SU-DHL-6 (cell line): ENCODE measurements around the gene KSR2.

Source experiments
- H2AFZ ChIP-seq: fragments of 200-600 bp; sonication (generic); 2 replicates; pipeline ENCODE4 v1.6.1; 2014; ENCODE audit warnings: low read depth, mild to moderate bottlenecking, moderate library complexity, mixed read lengths, antibody characterized with exemption, low read length; ENCODE audit not compliant: severe bottlenecking
- H3F3A ChIP-seq: fragments of 200-600 bp; shearing (Covaris generic); 2 replicates; pipeline ENCODE4 v1.6.0; 2016; ENCODE audit warnings: antibody characterized with exemption, mild to moderate bottlenecking; ENCODE audit not compliant: insufficient read depth
- H3K27ac ChIP-seq: fragments of 200-600 bp; sonication (generic); 2 replicates; pipeline ENCODE4 v1.5.1; 2016; ENCODE audit warnings: low read depth, mild to moderate bottlenecking, low read length, moderate library complexity, mixed read lengths
- H3K27me3 ChIP-seq: fragments of 200-600 bp; sonication (generic), shearing (Covaris generic); 2 replicates; pipeline ENCODE4 v1.6.0; 2014; ENCODE audit warnings: mild to moderate bottlenecking, low read length
- H3K36me3 ChIP-seq: fragments of 200-600 bp; sonication (generic); 2 replicates; pipeline ENCODE4 v1.6.1; 2014; ENCODE audit warnings: mild to moderate bottlenecking, low read length, mixed read lengths
- H3K4me2 ChIP-seq: fragments of 300-600, 200-600 bp; shearing (Covaris generic), sonication (generic); 2 replicates; pipeline ENCODE4 v1.6.0; 2014; ENCODE audit warnings: low read length, low read depth, mild to moderate bottlenecking; ENCODE audit not compliant: poor library complexity, severe bottlenecking
- H3K4me3 ChIP-seq: fragments of 200-600 bp; sonication (generic); 2 replicates; pipeline ENCODE4 v1.5.1; 2014; ENCODE audit warnings: antibody characterized with exemption, low read length, mild to moderate bottlenecking, mixed read lengths; ENCODE audit not compliant: insufficient read depth, poor library complexity, severe bottlenecking
- H3K79me2 ChIP-seq: fragments of 200-600 bp; sonication (generic); 2 replicates; pipeline ENCODE4 v1.6.1; 2014; ENCODE audit warnings: mild to moderate bottlenecking, low read length, moderate library complexity; ENCODE audit not compliant: insufficient read depth
- H3K9ac ChIP-seq: fragments of 200-600 bp; sonication (generic); 2 replicates; pipeline ENCODE4 v1.7.0; 2014; ENCODE audit warnings: mild to moderate bottlenecking, low read length
- H3K9me2 ChIP-seq: fragments of 200-600 bp; sonication (generic); replicated peaks from 2 replicates; pipeline ENCODE4 v1.6.1; 2014; ENCODE audit warnings: low read length; ENCODE audit not compliant: insufficient read depth
- H3K9me3 ChIP-seq: fragments of 200-600 bp; sonication (generic); 2 replicates; pipeline ENCODE4 v1.6.1; 2014; ENCODE audit warnings: low read length, mixed read lengths; ENCODE audit not compliant: insufficient read depth
- H4K20me1 ChIP-seq: fragments of 200-600 bp; sonication (generic); 2 replicates; pipeline ENCODE4 v1.6.1; 2014; ENCODE audit warnings: low read depth, mild to moderate bottlenecking, antibody characterized with exemption, low read length, moderate library complexity, mixed read lengths
- EZH2phosphoT487 ChIP-seq: fragments of 200-600 bp; sonication (generic), shearing (Covaris generic); conservative IDR thresholded peaks from 2 replicates; pipeline ENCODE4 v1.6.1; 2018; ENCODE audit warnings: mild to moderate bottlenecking, antibody characterized with exemption, low read length, moderate library complexity, mixed read lengths
- TF ChIP-seq, protein P1 (sequence below): fragments of 200-600 bp; sonication (generic); IDR thresholded peaks from one replicate; pipeline ENCODE4 v1.5.1; 2017; ENCODE audit warnings: antibody characterized with exemption, mild to moderate bottlenecking, low read length, moderate library complexity; ENCODE audit not compliant: insufficient read depth, poor library complexity, severe bottlenecking

Gene KSR2

DNA sequence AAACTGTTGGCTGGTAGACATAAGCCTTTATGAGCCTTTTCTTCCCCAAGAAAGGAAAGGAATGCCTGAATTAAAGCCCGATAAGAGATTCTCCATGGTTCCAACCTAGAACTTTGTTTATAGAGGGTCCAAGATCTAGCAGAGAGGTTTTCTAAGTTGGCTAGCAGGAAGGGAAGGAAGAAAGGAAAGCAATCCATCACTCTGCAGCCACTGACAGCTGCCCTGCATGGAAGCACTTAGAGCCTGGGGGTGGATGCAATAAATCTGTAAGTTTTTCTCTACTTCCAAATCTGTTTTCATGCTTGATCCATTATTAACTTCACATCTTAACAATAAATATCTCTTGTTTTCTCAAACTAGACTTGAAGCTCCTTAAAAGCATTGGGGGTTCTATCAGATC, 224.4 kb downstream of the KSR2 start:
- no peak overlapping the region for H3K4me3 ChIP-seq
- no peak overlapping the region for H3K9ac ChIP-seq
- no peak overlapping the region for H3K27ac ChIP-seq
- no peaks in the 10 kb centered on the region for H3K9me3 ChIP-seq
- H4K20me1 ChIP-seq = no peaks in the 10 kb centered on the region
- H3K27me3 ChIP-seq = no peaks in the 10 kb centered on the region
- no peaks in the 10 kb centered on the region for H3K79me2 ChIP-seq
- no peak overlapping the region for H2AFZ ChIP-seq
- no peaks in the 10 kb centered on the region for H3F3A ChIP-seq
- TF ChIP-seq, protein P1, sequence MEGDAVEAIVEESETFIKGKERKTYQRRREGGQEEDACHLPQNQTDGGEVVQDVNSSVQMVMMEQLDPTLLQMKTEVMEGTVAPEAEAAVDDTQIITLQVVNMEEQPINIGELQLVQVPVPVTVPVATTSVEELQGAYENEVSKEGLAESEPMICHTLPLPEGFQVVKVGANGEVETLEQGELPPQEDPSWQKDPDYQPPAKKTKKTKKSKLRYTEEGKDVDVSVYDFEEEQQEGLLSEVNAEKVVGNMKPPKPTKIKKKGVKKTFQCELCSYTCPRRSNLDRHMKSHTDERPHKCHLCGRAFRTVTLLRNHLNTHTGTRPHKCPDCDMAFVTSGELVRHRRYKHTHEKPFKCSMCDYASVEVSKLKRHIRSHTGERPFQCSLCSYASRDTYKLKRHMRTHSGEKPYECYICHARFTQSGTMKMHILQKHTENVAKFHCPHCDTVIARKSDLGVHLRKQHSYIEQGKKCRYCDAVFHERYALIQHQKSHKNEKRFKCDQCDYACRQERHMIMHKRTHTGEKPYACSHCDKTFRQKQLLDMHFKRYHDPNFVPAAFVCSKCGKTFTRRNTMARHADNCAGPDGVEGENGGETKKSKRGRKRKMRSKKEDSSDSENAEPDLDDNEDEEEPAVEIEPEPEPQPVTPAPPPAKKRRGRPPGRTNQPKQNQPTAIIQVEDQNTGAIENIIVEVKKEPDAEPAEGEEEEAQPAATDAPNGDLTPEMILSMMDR = no peak
- TF ChIP-seq EZH2phosphoT487 = no peak
- H3K9me2 ChIP-seq = no peaks in the 10 kb centered on the region
- H3K4me2 ChIP-seq = no peak overlapping the region
- H3K36me3 ChIP-seq = no peaks in the 10 kb centered on the region

DNA sequence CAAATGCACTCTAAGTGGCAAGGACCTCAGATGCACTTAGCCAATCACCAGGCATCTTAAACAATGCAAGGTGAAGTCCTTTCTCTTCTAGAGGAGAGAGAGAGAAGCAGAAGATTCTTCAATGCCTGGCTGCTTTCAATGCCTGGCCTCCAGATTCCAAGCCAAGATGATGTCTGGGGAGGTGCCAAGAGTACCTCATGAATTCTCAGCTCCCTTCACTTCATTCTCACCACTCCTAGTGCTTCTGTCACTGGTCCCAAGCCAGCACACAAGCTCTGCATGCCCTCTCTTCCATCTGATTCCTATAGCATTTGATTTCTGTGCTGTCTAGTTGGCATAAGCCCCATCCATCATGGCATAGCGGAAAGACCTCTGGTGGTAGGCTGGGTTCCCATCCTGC, 225.0 kb downstream of the KSR2 start:
- Histone ChIP-seq H3K27ac (no peak overlapping the region), H3K4me3 (no peak overlapping the region), H3K9me3 (no peaks in the 10 kb centered on the region), H3F3A (no peaks in the 10 kb centered on the region), H3K79me2 (no peaks in the 10 kb centered on the region), H3K36me3 (no peaks in the 10 kb centered on the region), H3K27me3 (no peaks in the 10 kb centered on the region), H4K20me1 (no peaks in the 10 kb centered on the region), H2AFZ (no peak overlapping the region), H3K9ac (no peak overlapping the region), H3K4me2 (no peak overlapping the region), H3K9me2 (no peaks in the 10 kb centered on the region)
- TF ChIP-seq, protein P1 = no peak
- no peak for TF ChIP-seq EZH2phosphoT487

DNA sequence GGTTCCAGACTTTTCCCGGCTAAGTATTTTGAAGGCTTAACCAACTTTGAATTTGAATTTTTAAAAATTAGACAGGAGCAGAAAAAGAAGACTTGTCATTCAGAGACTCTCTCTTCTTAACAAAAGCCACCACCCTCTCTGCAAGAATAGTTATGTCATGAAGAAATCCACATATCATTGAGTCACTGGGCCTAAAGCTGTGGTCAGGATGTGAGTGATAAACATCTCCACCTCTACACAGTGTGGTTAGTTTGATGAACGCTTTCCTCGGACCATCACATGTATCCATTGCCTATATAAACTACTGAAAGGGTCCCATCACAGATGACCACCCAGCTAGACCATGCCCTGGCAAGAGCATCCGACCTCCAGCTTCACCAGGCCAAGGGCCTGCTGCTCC, 226.1 kb downstream of the KSR2 start:
- H3K9me2 ChIP-seq = no peaks in the 10 kb centered on the region
- H3F3A ChIP-seq = no peaks in the 10 kb centered on the region
- H3K27me3 ChIP-seq = no peaks in the 10 kb centered on the region
- H3K4me2 ChIP-seq = no peak overlapping the region
- no peak for TF ChIP-seq EZH2phosphoT487
- H3K9ac ChIP-seq = no peak overlapping the region
- H3K36me3 ChIP-seq = no peaks in the 10 kb centered on the region
- H2AFZ ChIP-seq = no peak overlapping the region
- H4K20me1 ChIP-seq = no peaks in the 10 kb centered on the region
- H3K79me2 ChIP-seq = no peaks in the 10 kb centered on the region
- no peaks in the 10 kb centered on the region for H3K9me3 ChIP-seq
- no peak overlapping the region for H3K27ac ChIP-seq
- no peak overlapping the region for H3K4me3 ChIP-seq

DNA sequence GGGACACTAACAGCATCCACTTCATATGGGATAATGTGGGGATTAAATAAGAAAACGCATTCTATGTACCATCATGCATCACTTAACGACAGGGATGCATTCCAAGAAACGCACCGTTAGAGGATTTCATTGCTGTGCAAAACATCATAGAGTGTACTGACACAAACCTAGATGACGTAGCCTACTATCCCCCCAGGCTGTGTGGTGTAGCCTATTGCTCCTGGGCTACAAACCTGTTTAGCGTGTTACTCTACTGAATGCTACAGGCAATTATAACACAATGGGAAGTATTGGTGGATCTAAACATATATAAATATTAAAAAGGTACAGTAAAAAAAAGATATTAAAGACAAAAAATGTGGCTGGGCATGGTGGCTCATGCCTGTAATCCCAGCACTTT, 230.6 kb downstream of the KSR2 start:
- Histone ChIP-seq H3K27ac (no peak overlapping the region), H2AFZ (no peak overlapping the region), H3K79me2 (no peaks in the 10 kb centered on the region), H4K20me1 (no peaks in the 10 kb centered on the region), H3F3A (no peaks in the 10 kb centered on the region), H3K27me3 (no peaks in the 10 kb centered on the region), H3K4me2 (no peak overlapping the region), H3K4me3 (no peak overlapping the region), H3K36me3 (no peaks in the 10 kb centered on the region), H3K9me3 (no peaks in the 10 kb centered on the region), H3K9me2 (no peaks in the 10 kb centered on the region), H3K9ac (no peak overlapping the region)
- TF ChIP-seq EZH2phosphoT487 = no peak
- TF ChIP-seq, protein P1 = no peak
